ENCODE data around the gene MAPKAP1.
"Not testable (repeated sequence)": the region's sequence is repeated elsewhere in the genome, so short reads cannot be mapped to it uniquely, and the experiment has no call there.

The MAPKAP1 gene

DNA sequence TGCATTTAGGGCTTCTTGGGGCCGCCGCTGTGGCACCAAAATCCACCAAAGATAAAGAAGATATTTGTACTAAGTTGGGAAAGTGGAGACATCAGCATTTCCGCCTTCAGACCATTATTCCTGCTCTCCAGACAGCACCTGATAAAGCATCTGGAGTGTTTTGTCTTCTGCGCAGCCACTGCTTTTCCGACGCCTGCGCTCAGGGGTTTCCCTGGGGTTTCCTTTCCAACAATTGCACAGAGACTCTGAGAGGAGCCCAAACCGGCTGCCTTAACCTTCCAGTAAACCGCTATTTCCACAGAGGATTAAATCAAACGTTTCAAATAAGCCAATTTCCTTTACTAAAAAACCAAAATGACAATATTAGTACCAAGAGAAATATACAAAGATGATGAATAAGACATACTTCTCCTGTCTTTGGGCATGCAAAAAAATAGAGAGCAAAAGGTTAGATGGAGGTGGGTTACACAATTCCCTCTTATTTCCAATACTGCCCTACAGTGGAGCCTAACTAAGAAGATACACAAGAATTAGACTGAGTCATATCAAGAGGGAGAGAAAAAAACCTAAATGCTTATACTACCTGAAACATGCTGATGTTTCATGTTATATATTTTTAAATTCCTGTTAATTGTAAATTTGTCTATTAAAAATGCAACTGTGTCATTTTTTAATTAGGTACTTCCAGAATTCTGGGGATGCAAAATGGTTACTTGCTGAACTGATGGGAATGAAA is 98.4 kb downstream of the MAPKAP1 start:
- DNase-seq = peak in 1 of 51 donors; percentile 8

- DNase-seq = no peak
These were observed 102.8 kb downstream of the MAPKAP1 start for GRCh38 chr9:125604196-125604595.

DNA sequence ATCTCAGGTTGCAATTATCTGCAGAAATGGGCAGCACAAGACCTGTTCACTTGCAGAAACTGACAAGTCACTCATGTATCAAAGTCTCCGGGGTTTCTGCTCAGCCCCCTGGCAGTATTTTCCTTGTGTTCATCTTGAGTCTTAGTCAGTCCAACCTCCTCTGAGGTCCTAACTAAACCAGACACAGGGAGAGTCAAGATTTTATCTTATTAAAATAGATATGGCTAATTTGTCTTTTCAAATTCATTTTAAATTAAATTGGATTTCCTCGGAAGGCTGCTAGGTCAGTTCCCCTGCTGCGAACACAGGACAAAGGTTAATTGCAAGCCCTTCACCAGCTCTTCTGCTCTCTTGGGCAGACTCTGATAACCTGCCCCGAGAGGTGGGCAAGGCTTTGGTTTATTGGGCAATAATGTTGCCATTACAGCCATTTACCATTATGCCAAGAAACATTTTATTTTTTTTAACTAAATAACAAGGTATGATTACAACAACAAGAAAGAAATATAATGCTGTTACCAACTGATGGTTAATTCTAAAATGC is 103.5 kb downstream of the MAPKAP1 start:
- no peak for DNase-seq

DNA sequence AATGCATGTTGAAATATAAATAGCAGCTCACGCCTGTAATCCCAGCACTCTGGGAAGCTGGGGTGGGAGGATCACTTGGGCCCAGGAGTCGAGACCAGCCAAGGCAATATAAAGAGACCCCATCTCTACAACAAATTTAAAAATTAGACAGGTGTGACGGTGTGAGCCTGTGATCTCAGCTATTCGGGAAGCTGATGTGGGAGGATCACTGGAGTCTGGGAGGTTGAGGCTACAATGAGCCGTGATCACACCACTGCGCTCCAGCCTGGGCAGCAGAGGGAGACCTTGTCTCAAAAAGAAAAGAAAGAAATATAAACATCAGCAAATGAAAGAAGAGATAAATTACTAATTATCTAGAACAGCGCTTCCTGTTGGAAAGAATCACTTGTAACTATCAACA is 105.0 kb downstream of the MAPKAP1 start:
- no peak for DNase-seq

GRCh38 chr9:125600194-125600593 is 106.8 kb downstream of the MAPKAP1 start:
- DNase-seq = no peak

- DNase-seq = no peak
These were observed 112.8 kb downstream of the MAPKAP1 start for GRCh38 chr9:125594223-125594610.

DNA sequence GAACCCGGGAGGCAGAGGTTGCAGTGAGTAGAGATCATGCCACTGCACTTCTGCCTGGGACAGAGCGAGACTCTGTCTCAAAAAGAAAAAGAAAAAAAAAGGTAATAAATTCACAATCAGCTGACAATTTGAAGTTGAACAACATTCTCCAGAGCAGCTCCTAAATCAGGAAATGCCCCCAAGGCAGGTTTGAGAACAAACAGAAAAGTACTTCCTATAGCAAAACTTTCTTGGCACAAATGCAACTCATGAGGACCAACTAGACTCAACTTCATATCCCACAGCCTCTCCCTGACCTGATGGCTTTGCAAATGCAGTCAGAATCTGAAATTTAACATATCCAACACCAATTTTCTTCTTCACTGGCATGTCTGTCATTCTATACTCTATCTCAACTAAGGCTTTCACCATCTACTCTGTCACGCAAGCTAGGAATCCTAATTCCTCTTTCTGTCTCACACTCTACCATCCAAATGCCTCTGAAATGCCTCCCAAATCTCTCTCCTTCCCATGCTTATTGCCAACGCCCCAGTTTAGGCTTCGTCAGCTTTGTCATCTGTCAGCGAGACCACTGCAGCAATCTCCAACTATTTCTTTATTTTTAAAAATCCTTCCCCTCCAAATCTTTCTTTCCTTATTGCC is 113.3 kb downstream of the MAPKAP1 start:
- no peak for DNase-seq

- no peak for DNase-seq
These were observed 115.1 kb downstream of the MAPKAP1 start for GRCh38 chr9:125591888-125592287.

- no peak for DNase-seq
These were observed 115.8 kb downstream of the MAPKAP1 start for GRCh38 chr9:125591245-125591644.

GRCh38 chr9:125589287-125589686 is 117.7 kb downstream of the MAPKAP1 start:
- DNase-seq = no peak

DNA sequence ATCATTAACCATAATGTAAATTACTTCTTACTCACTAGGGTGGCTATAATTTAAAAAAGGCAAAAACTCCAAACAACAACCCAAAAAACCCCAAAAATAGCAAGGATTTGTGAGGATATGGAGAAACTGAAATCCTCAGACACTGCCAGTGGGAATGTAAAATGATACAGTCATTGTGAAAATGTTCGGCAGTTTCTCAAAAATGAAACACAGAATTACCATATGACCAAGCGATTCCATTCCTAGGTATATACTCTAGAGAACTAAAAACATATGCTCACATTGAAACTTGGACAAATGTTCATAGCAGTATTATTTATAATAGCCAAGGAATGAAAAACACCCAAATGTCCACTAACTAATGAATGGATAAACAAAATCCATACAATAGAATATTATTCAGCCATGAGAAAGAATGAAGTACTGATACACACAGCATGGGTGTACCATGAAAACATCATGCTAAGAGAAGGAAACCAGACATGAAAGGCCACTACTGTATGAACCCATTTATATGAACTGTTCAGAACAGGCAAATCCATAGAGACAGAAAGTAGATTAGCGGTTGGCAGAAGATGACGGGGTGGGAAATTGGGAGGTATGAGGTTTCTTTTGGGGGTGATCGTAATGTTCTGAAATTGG is 119.1 kb downstream of the MAPKAP1 start:
- DNase-seq = no peak

DNA sequence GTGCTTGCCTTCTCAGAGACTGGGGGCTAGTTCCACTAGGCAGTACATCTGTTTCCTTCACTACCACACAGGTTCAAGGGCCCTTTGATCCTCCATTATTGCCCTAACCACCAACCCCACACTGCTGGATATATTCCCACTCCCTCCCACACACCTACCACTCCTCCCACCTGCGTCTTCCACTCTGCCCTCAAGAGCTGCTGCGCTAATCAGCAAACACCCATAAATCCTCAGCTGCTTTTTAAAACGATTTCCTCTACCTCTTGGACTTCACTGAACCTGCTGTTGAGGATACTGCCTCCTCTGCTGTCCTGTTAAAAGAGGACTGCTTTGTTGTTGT is 120.9 kb downstream of the MAPKAP1 start:
- no peak for DNase-seq

DNA sequence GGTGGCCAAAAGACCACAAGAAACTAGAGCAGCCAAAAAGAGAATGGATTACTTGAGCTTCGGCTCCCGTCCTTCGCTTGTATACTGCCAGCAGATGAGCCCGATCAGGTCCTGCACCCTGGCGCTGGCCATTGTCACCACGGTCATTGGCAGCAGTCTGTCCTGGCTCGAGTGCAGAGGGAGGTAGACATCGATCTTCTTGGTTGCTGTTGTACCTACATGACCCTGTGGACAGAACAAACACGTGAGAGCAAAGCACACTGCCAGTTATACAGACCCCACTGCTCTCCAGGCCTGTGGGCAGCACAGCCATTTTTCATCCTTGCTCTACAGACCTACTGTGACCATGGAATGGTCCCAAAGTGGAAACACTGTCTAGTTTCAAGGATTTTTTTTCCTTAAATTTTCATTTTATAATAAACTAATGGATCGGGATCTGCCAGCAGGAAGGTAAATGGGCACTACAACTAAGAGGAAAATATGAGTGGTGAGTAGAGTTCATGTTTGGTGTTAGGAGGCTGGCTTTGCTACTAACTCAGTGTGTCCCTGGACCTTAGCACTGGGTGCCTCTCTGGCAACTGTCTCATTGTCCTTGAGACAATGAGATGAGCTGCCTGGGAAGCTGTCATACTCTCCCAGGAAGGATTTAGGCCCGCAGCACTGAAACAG is 121.4 kb downstream of the MAPKAP1 start:
- no peak for DNase-seq

- no peak for DNase-seq
These were observed 126.2 kb downstream of the MAPKAP1 start for GRCh38 chr9:125580701-125581286.

DNA sequence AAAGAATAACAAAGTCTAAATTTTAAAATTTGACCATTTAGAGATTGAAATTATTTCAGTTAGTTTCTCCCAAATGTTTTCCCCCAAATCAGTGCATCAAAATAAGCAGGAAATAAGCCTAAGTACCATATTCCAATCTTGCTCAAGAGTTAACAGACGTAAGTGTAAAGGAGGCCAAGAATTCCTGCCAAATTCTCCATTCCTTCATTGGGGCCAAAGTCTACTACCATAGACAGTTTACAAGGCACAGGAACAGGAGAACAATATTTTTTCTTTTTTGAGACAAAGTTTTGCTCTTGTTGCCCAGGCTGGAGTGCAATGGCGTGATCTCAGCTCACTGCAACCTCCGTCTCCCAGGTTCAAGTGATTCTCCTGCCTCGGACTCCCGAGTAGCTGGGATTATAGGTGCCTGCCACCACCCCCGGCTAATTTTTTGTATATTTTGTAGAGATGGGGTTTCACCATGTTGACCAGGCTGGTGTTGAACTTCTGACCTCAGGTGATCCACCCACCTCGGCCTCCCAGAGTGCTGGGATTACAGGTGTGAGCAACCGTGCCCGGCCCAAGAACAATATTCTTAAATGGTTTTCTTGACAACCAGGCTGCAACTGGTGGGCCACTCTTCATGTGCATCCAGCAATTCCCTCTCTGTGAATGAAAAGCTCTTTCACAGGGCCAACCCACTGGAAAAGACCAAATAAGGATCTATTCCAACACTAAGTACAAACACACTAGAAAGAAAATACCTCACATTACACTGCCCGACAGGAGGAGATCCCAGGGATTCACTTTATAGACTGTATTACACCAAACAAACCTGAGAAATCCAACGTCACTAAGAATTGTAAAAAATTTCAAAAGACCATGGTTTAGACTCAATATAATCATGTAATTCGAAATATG is 127.7 kb downstream of the MAPKAP1 start:
- no peak for DNase-seq

- DNase-seq = no peak
These were observed 132.7 kb downstream of the MAPKAP1 start for GRCh38 chr9:125574126-125574877.

GRCh38 chr9:125572461-125572860 is 134.5 kb downstream of the MAPKAP1 start:
- not testable (repeated sequence) for DNase-seq

- DNase-seq = not testable (repeated sequence)
These were observed 135.2 kb downstream of the MAPKAP1 start for GRCh38 chr9:125571824-125572223.

GRCh38 chr9:125570246-125570645 is 136.8 kb downstream of the MAPKAP1 start:
- DNase-seq = no peak

- DNase-seq = no peak
These were observed 138.4 kb downstream of the MAPKAP1 start for GRCh38 chr9:125568621-125569020.

Data from hypothalamus (tissue), 51 donors.